C4-2B (cell line): Measurements from ENCODE around the gene GCK.

Experiments used
- H3K27ac ChIP-seq: fragments of 450-650 bp; 2 replicates; pipeline ENCODE4 v1.5.1; 2017
- CTCF ChIP-seq: fragments of 450-650 bp; conservative IDR thresholded peaks from 2 replicates; pipeline ENCODE4 v1.5.1; 2017; ENCODE audit warnings: mild to moderate bottlenecking
- ZFX ChIP-seq: fragments of 450-650 bp; IDR thresholded peaks from 2 replicates; pipeline ENCODE4 v1.6.1; 2017

Gene GCK

GRCh38 chr7:44158096-44158872 is 31.0 kb downstream of the GCK start:
- TF ChIP-seq CTCF (no peak), ZFX (no peak)
- no peak overlapping the region for H3K27ac ChIP-seq

DNA sequence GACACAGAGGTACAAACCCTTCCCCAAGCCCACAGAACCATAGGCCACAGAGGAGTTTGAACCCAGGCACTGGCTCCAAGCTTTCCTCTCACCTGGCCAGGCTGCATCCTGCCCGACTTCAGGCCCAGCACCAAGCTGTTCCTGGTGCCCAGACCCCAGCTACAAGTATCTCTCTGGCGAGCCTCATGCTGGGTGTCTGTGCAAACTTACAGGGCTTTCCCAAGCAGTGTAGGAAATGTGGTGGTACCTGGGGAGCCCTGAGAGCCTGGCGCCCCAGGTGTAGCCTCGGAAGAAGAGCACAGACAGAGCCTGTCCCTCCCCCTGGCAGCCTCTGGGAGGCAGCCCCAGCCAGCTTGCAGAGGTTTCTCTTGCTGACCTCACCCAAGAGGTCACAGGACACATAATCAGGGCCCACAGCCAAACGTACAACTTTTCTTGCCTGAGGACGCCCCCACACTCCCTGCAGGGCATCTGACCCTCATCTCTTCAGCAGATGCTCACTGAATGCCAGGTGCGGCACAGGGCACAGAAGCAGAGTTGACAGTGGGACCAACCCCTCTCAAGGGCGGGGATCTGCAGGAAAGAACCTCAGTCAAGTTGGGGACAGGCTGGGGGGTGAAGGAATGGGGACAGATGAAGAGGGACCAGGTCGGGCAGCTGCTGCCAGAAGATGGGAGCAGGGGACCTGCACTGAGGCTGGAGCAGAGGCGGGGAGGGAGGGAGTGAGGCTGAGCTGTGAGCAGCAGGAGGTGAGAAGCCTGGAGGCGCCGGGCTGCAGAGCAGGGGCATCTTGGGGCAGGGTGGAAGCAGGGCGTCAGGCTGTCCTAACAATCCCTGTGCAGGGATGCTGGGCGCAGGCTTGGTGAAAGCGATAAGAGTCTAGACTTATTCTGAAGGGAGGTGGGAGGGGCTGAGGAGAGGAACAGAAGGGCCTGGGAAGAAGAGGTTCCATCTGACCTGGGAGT is 31.8 kb downstream of the GCK start:
- no peak overlapping the region for H3K27ac ChIP-seq
- TF ChIP-seq CTCF, result no peak
- no peak for TF ChIP-seq ZFX

- no peak overlapping the region for H3K27ac ChIP-seq
- no peak for TF ChIP-seq CTCF
- TF ChIP-seq ZFX, result no peak
Observed at GRCh38 chr7:44156453-44157010, 32.7 kb downstream of the GCK start.

- no peak for TF ChIP-seq CTCF
- TF ChIP-seq ZFX, result no peak
- H3K27ac ChIP-seq, result no peak overlapping the region
Observed at GRCh38 chr7:44155191-44156185, 33.8 kb downstream of the GCK start.

DNA sequence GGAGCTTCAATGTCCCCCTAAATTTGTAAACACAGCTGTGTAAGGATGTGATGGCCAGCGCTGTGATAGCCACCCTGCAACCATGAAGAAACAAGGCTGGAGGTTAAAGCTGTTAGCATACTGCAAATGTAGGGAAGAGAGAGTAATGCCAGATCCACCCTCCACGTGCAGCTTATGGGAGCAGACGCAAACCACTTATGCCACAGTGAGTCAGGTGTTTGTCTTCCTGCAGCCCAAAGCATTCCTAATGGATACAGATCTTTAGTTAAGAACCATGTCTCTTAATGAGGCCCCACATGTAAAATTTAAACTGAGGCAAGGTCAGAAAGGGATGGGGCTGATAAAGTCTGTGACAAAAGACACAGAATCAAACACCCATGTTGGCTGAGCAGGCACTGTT is 34.5 kb downstream of the GCK start:
- TF ChIP-seq CTCF (no peak), ZFX (no peak)
- no peak overlapping the region for H3K27ac ChIP-seq

- no peak overlapping the region for H3K27ac ChIP-seq
- no peak for TF ChIP-seq ZFX
Observed at GRCh38 chr7:44153948-44154335, 35.3 kb downstream of the GCK start.
